ENCODE measurements around the gene NPTX2. TPM values are rescaled to one million over a fixed set of nuclear protein-coding genes. Genes with fewer than 3 reads are reported as not detected.

Gene NPTX2
- total and polyA plus RNA-seq, 2 experiments from 2014 or later: 8.2 to 24.1 TPM

DNA sequence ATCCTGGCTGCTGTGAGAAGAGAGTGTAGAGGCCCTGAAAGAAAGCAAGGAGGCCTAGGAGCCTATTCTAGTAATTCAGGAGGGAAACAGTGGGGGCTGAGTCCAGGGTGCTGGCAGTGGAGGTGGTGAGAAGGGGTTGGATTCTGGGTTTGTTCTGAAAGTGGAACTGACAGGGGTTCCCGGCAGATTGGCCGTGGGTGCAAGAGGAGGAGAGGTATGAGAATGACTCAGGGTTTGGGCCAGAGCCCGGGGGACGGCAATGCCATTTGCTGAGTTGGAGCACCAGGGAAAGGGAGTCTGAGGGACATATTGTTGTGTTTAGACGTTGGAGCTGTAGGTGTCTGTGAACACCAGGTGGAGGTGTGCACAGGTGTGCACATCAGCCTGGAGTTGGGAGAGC, 38.5 kb downstream of the NPTX2 start:
- no peaks in the 10 kb centered on the region for H3K9me2 ChIP-seq (ENCODE audit: insufficient read depth)

More for the DNA sequence above, 38.5 kb downstream of the NPTX2 start:
- no peak overlapping the region for H2AFZ ChIP-seq
- no peak overlapping the region for H3K4me3 ChIP-seq
- H3F3A ChIP-seq (replicated peaks; ENCODE audit: low read depth): no peaks in the 10 kb centered on the region
- no peaks in the 10 kb centered on the region for H3K9me3 Mint-ChIP-seq
- H4K20me1 ChIP-seq (replicated peaks; ENCODE audit: insufficient read depth): no peaks in the 10 kb centered on the region
- no peaks in the 10 kb centered on the region for H3K4me1 Mint-ChIP-seq
- H3K27me3 ChIP-seq (ENCODE audit: insufficient read depth): no peaks in the 10 kb centered on the region
- H3K27me3 Mint-ChIP-seq (ENCODE audit: insufficient read depth, low read depth, poor library complexity): peaks cover 1% of the 10 kb centered on the region
- H3K79me2 ChIP-seq (replicated peaks; ENCODE audit: insufficient read depth): no peaks in the 10 kb centered on the region
- ATAC-seq: no peak
- no peak overlapping the region for H3K4me2 ChIP-seq
- H3K4me1 ChIP-seq (ENCODE audit: insufficient read depth): no peaks in the 10 kb centered on the region
- TF ChIP-seq CTCF (conservative IDR thresholded peaks at IDR 0.05; ENCODE audit: low read depth in 2 of 2) (no peak), REST (IDR thresholded peaks at IDR 0.05; ENCODE audit: unreplicated experiment) (no peak), ETS1 (IDR thresholded peaks at IDR 0.05) (no peak), JUNB (IDR thresholded peaks at IDR 0.05; ENCODE audit: unreplicated experiment) (no peak), ZNF331 (CRISPR knock-in tag; IDR thresholded peaks at IDR 0.05; ENCODE audit: low read depth) (no peak), POLR2AphosphoS5 (IDR thresholded peaks at IDR 0.05; ENCODE audit: low read depth) (no peak)
- no peak overlapping the region for H3K27ac Mint-ChIP-seq
- no peak for DNase-seq (ENCODE audit: low spot score)
- no peak overlapping the region for H3K4me3 Mint-ChIP-seq
- H3K36me3 Mint-ChIP-seq (ENCODE audit: low read depth): no peaks in the 10 kb centered on the region
- H3K36me3 ChIP-seq (ENCODE audit: insufficient read depth): no peaks in the 10 kb centered on the region
- H3K27ac ChIP-seq (ENCODE audit: low read depth): no peak overlapping the region

All from GM23338 (cell line).